Stimulated activated naive CD8-positive, alpha-beta T cell treated with anti-CD3 and anti-CD28 coated beads, Interleukin-15, Interleukin-2, amounts not matched to agents 100 ng/mL and 50 ng/mL, for 24 hours (primary cell): ENCODE measurements around the gene OR2A5.
A peak's percentile ranks its signal among the peaks of the same experiment; 100 is the strongest.
"Not testable (repeated sequence)": the region's sequence is repeated elsewhere in the genome, so short reads cannot be mapped to it uniquely, and the experiment has no call there.

Source experiments
- H3K27ac Mint-ChIP-seq: one replicate; pipeline ENCODE4 v1.8.0; 2021; ENCODE audit warnings: mild to moderate bottlenecking, mixed read lengths
- H3K27me3 Mint-ChIP-seq: one replicate; pipeline ENCODE4 v1.8.0; 2021; ENCODE audit warnings: mixed read lengths
- H3K36me3 Mint-ChIP-seq: one replicate; pipeline ENCODE4 v1.8.0; 2021; ENCODE audit warnings: low read depth, mixed read lengths
- H3K4me1 Mint-ChIP-seq: one replicate; pipeline ENCODE4 v1.8.0; 2021; ENCODE audit warnings: low read depth, mixed read lengths
- H3K4me3 Mint-ChIP-seq: one replicate; pipeline ENCODE4 v1.8.0; 2021; ENCODE audit warnings: mild to moderate bottlenecking, mixed read lengths
- H3K9me3 Mint-ChIP-seq: one replicate; pipeline ENCODE4 v1.8.0; 2021; ENCODE audit warnings: mixed read lengths

Gene OR2A5

GRCh38 chr7:144024213-144024612 is 24.5 kb upstream of the OR2A5 start:
- Mint-ChIP-seq H3K4me3 (no peak overlapping the region), H3K36me3 (no peaks in the 10 kb centered on the region), H3K9me3 (no peaks in the 10 kb centered on the region), H3K4me1 (peaks cover 11% of the 10 kb centered on the region), H3K27me3 (no peaks in the 10 kb centered on the region), H3K27ac (no peak overlapping the region)

GRCh38 chr7:144026203-144026883 is 22.4 kb upstream of the OR2A5 start:
- Mint-ChIP-seq H3K4me1 (peaks cover 7% of the 10 kb centered on the region), H3K27ac (no peak overlapping the region), H3K9me3 (no peaks in the 10 kb centered on the region), H3K4me3 (no peak overlapping the region), H3K36me3 (no peaks in the 10 kb centered on the region), H3K27me3 (peaks cover 6% of the 10 kb centered on the region)

- no peak overlapping the region for H3K4me3 Mint-ChIP-seq
- peaks cover 11% of the 10 kb centered on the region for H3K27me3 Mint-ChIP-seq
- H3K27ac Mint-ChIP-seq: no peak overlapping the region
- H3K36me3 Mint-ChIP-seq: no peaks in the 10 kb centered on the region
- no peaks in the 10 kb centered on the region for H3K9me3 Mint-ChIP-seq
- peaks cover 7% of the 10 kb centered on the region for H3K4me1 Mint-ChIP-seq
Observed at GRCh38 chr7:144027070-144027469, 21.7 kb upstream of the OR2A5 start.

- H3K27me3 Mint-ChIP-seq: peaks cover 17% of the 10 kb centered on the region
- no peaks in the 10 kb centered on the region for H3K36me3 Mint-ChIP-seq
- H3K4me1 Mint-ChIP-seq: peaks cover 7% of the 10 kb centered on the region
- no peak overlapping the region for H3K4me3 Mint-ChIP-seq
- no peaks in the 10 kb centered on the region for H3K9me3 Mint-ChIP-seq
- no peak overlapping the region for H3K27ac Mint-ChIP-seq
Observed at GRCh38 chr7:144027974-144028373, 20.8 kb upstream of the OR2A5 start.

- Mint-ChIP-seq H3K9me3 (no peaks in the 10 kb centered on the region), H3K4me3 (no peak overlapping the region), H3K4me1 (peaks cover 7% of the 10 kb centered on the region), H3K27ac (no peak overlapping the region), H3K27me3 (peaks cover 20% of the 10 kb centered on the region), H3K36me3 (no peaks in the 10 kb centered on the region)
Observed at GRCh38 chr7:144028547-144028946, 20.2 kb upstream of the OR2A5 start.

- Mint-ChIP-seq H3K27ac (no peak overlapping the region), H3K4me3 (no peak overlapping the region), H3K4me1 (peaks cover 6% of the 10 kb centered on the region), H3K9me3 (no peaks in the 10 kb centered on the region), H3K27me3 (peaks cover 29% of the 10 kb centered on the region), H3K36me3 (no peaks in the 10 kb centered on the region)
Observed at GRCh38 chr7:144032516-144032915, 16.2 kb upstream of the OR2A5 start.

- Mint-ChIP-seq H3K4me3 (no peak overlapping the region), H3K9me3 (no peaks in the 10 kb centered on the region), H3K36me3 (no peaks in the 10 kb centered on the region), H3K4me1 (no peaks in the 10 kb centered on the region), H3K27ac (no peak overlapping the region), H3K27me3 (peaks cover 29% of the 10 kb centered on the region)
Observed at GRCh38 chr7:144032985-144033709, 15.6 kb upstream of the OR2A5 start.

GRCh38 chr7:144035385-144035784 is 13.4 kb upstream of the OR2A5 start:
- no peaks in the 10 kb centered on the region for H3K4me1 Mint-ChIP-seq
- no peak overlapping the region for H3K4me3 Mint-ChIP-seq
- H3K36me3 Mint-ChIP-seq: no peaks in the 10 kb centered on the region
- H3K9me3 Mint-ChIP-seq: no peaks in the 10 kb centered on the region
- peaks cover 31% of the 10 kb centered on the region for H3K27me3 Mint-ChIP-seq
- H3K27ac Mint-ChIP-seq: no peak overlapping the region

GRCh38 chr7:144036302-144036885 is 12.4 kb upstream of the OR2A5 start:
- no peaks in the 10 kb centered on the region for H3K36me3 Mint-ChIP-seq
- no peaks in the 10 kb centered on the region for H3K4me1 Mint-ChIP-seq
- no peaks in the 10 kb centered on the region for H3K9me3 Mint-ChIP-seq
- H3K4me3 Mint-ChIP-seq: no peak overlapping the region
- H3K27ac Mint-ChIP-seq: no peak overlapping the region
- H3K27me3 Mint-ChIP-seq: peaks cover 26% of the 10 kb centered on the region

- Mint-ChIP-seq H3K4me3 (no peak overlapping the region), H3K36me3 (no peaks in the 10 kb centered on the region), H3K4me1 (no peaks in the 10 kb centered on the region), H3K27ac (no peak overlapping the region), H3K9me3 (no peaks in the 10 kb centered on the region), H3K27me3 (peaks cover 28% of the 10 kb centered on the region)
Observed at GRCh38 chr7:144037414-144038035, 11.2 kb upstream of the OR2A5 start.

GRCh38 chr7:144038887-144039286 is 9.9 kb upstream of the OR2A5 start:
- H3K9me3 Mint-ChIP-seq: no peaks in the 10 kb centered on the region
- no peak overlapping the region for H3K27ac Mint-ChIP-seq
- no peaks in the 10 kb centered on the region for H3K36me3 Mint-ChIP-seq
- H3K4me1 Mint-ChIP-seq: no peaks in the 10 kb centered on the region
- peaks cover 24% of the 10 kb centered on the region for H3K27me3 Mint-ChIP-seq
- no peak overlapping the region for H3K4me3 Mint-ChIP-seq

- H3K4me1 Mint-ChIP-seq: no peaks in the 10 kb centered on the region
- H3K9me3 Mint-ChIP-seq: no peaks in the 10 kb centered on the region
- no peak overlapping the region for H3K27ac Mint-ChIP-seq
- H3K27me3 Mint-ChIP-seq: peaks cover 6% of the 10 kb centered on the region
- H3K36me3 Mint-ChIP-seq: no peaks in the 10 kb centered on the region
- H3K4me3 Mint-ChIP-seq: no peak overlapping the region
Observed at GRCh38 chr7:144049491-144049890, 743 bp downstream of the OR2A5 start.

GRCh38 chr7:144050093-144050492 is 1.3 kb downstream of the OR2A5 start:
- H3K27me3 Mint-ChIP-seq: peaks cover 1% of the 10 kb centered on the region
- H3K4me3 Mint-ChIP-seq: no peak overlapping the region
- no peaks in the 10 kb centered on the region for H3K36me3 Mint-ChIP-seq
- no peaks in the 10 kb centered on the region for H3K9me3 Mint-ChIP-seq
- no peak overlapping the region for H3K27ac Mint-ChIP-seq
- H3K4me1 Mint-ChIP-seq: no peaks in the 10 kb centered on the region

GRCh38 chr7:144050884-144051283 is 2.1 kb downstream of the OR2A5 start:
- not testable (repeated sequence) for H3K9me3 Mint-ChIP-seq, H3K4me1 Mint-ChIP-seq, H3K27me3 Mint-ChIP-seq, H3K36me3 Mint-ChIP-seq, H3K4me3 Mint-ChIP-seq, H3K27ac Mint-ChIP-seq

- peak overlapping the region; percentile 22 for H3K27ac Mint-ChIP-seq
- no peaks in the 10 kb centered on the region for H3K4me1 Mint-ChIP-seq
- H3K9me3 Mint-ChIP-seq: no peaks in the 10 kb centered on the region
- H3K27me3 Mint-ChIP-seq: peaks cover 3% of the 10 kb centered on the region
- H3K36me3 Mint-ChIP-seq: no peaks in the 10 kb centered on the region
- H3K4me3 Mint-ChIP-seq: no peak overlapping the region
Observed at GRCh38 chr7:144057954-144058353, 9.2 kb downstream of the OR2A5 start.
